ENCODE data around the gene BRINP3.

DNA sequence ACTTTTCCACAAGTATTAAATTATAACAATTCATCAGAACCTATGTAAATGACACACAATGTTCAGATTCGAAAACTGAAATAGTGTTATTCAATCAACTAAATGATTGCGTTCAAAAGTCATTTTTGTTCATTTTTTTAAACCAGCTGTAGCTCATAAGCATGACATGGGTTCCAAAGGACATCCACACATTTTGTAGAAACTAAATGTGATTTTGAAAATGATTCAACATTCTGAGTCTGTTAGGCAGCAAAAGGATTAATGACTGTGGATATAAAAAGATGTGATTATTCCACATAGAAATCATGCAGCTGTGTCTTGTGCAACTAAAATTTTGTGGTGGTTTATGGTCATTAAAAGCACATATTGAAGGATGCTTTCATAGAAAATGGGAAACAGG, 204.5 kb downstream of the BRINP3 start:
- TF ChIP-seq, protein P1, sequence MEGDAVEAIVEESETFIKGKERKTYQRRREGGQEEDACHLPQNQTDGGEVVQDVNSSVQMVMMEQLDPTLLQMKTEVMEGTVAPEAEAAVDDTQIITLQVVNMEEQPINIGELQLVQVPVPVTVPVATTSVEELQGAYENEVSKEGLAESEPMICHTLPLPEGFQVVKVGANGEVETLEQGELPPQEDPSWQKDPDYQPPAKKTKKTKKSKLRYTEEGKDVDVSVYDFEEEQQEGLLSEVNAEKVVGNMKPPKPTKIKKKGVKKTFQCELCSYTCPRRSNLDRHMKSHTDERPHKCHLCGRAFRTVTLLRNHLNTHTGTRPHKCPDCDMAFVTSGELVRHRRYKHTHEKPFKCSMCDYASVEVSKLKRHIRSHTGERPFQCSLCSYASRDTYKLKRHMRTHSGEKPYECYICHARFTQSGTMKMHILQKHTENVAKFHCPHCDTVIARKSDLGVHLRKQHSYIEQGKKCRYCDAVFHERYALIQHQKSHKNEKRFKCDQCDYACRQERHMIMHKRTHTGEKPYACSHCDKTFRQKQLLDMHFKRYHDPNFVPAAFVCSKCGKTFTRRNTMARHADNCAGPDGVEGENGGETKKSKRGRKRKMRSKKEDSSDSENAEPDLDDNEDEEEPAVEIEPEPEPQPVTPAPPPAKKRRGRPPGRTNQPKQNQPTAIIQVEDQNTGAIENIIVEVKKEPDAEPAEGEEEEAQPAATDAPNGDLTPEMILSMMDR (IDR thresholded peaks at IDR 0.05 in 4 of 5, conservative IDR thresholded peaks at IDR 0.05 in 1 of 5): no peak
- no peak for TF ChIP-seq POLR2A (IDR thresholded peaks at IDR 0.05)

All from gastrocnemius medialis (tissue), 4 donors.